Measurements from ENCODE around the gene ZSCAN5B. TPM values are rescaled to one million over a fixed set of nuclear protein-coding genes. Genes with fewer than 3 reads are reported as not detected.
"Not testable (repeated sequence)": the region's sequence is repeated elsewhere in the genome, so short reads cannot be mapped to it uniquely, and the experiment has no call there.

The ZSCAN5B gene
- polyA plus RNA-seq, 1 donor from 2014 or later: 0.24 TPM

DNA sequence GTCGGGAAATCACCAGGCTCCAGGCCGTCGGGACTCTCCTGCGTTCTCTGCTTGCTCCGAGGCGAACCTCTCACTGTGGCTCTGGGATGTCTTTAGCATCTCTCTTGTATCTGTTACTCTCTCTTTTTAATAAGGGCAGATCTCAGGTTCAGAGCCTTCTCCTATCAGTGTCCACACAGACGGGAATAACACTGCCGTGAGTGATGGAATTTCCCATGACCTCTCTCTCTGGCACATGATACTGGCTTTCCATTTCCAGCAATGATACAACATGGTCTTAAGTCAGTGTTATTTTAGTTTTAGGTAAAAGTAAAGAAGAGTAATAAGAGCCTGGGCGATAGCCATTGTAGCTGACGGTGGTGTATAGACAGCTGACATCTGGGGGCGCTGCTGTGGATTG, 47.2 kb downstream of the ZSCAN5B start:
- Histone ChIP-seq H3K36me3 (ENCODE audit: insufficient read depth, low read length) (no peaks in the 10 kb centered on the region), H4K20me1 (ENCODE audit: insufficient read depth) (no peaks in the 10 kb centered on the region)

DNA sequence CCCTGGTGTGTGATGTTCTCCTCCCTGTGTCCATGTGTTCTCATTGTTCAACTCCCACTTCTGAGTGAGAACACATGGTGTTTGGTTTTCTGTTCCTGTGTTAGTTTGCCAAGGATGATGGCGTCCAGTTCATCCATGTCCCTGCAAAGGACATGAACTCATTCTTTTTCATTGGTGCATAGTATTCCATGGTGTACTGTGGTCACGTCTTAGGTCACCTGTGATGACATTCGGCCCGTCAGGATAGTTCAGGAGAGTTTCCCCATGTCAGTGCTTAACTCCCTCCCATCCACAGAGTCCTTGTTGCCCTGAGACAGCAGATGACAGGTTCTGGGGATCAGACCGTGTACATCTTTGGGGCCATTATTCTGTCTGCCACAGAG, 47.9 kb downstream of the ZSCAN5B start:
- Histone ChIP-seq H4K20me1 (ENCODE audit: insufficient read depth) (no peaks in the 10 kb centered on the region), H3K27me3 (ENCODE audit: insufficient read depth, low read depth, low read length) (no peaks in the 10 kb centered on the region), H3K79me2 (replicated peaks; ENCODE audit: insufficient read depth, low read length) (no peaks in the 10 kb centered on the region), H3F3A (ENCODE audit: insufficient read depth, low read length, poor library complexity, severe bottlenecking) (no peaks in the 10 kb centered on the region), H3K27ac (ENCODE audit: low read length) (no peak overlapping the region), H3K4me3 (ENCODE audit: low read length) (no peak overlapping the region), H3K9me2 (ENCODE audit: insufficient read depth, low read length) (no peaks in the 10 kb centered on the region), H2AFZ (ENCODE audit: low read depth, low read length) (no peak overlapping the region), H3K36me3 (ENCODE audit: insufficient read depth, low read length) (no peaks in the 10 kb centered on the region), H3K4me2 (ENCODE audit: low read length) (no peak overlapping the region), H3K9ac (ENCODE audit: low read length) (no peak overlapping the region), H3K9me3 (ENCODE audit: low read length) (no peaks in the 10 kb centered on the region)
- no peak for TF ChIP-seq EZH2 (IDR thresholded peaks at IDR 0.05; ENCODE audit: borderline replicate concordance, insufficient read depth, low read length, poor library complexity, severe bottlenecking)
- TF ChIP-seq RAD21 (conservative IDR thresholded peaks at IDR 0.05): no peak
- TF ChIP-seq, protein P1, sequence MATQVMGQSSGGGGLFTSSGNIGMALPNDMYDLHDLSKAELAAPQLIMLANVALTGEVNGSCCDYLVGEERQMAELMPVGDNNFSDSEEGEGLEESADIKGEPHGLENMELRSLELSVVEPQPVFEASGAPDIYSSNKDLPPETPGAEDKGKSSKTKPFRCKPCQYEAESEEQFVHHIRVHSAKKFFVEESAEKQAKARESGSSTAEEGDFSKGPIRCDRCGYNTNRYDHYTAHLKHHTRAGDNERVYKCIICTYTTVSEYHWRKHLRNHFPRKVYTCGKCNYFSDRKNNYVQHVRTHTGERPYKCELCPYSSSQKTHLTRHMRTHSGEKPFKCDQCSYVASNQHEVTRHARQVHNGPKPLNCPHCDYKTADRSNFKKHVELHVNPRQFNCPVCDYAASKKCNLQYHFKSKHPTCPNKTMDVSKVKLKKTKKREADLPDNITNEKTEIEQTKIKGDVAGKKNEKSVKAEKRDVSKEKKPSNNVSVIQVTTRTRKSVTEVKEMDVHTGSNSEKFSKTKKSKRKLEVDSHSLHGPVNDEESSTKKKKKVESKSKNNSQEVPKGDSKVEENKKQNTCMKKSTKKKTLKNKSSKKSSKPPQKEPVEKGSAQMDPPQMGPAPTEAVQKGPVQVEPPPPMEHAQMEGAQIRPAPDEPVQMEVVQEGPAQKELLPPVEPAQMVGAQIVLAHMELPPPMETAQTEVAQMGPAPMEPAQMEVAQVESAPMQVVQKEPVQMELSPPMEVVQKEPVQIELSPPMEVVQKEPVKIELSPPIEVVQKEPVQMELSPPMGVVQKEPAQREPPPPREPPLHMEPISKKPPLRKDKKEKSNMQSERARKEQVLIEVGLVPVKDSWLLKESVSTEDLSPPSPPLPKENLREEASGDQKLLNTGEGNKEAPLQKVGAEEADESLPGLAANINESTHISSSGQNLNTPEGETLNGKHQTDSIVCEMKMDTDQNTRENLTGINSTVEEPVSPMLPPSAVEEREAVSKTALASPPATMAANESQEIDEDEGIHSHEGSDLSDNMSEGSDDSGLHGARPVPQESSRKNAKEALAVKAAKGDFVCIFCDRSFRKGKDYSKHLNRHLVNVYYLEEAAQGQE (IDR thresholded peaks at IDR 0.05; ENCODE audit: borderline replicate concordance): no peak

More for the DNA sequence above, 47.2 kb downstream of the ZSCAN5B start:
- Histone ChIP-seq H3F3A (ENCODE audit: insufficient read depth, low read length, poor library complexity, severe bottlenecking) (no peaks in the 10 kb centered on the region), H3K9me2 (ENCODE audit: insufficient read depth, low read length) (no peaks in the 10 kb centered on the region), H3K27ac (ENCODE audit: low read length) (no peak overlapping the region), H3K9me3 (ENCODE audit: low read length) (no peaks in the 10 kb centered on the region), H3K4me3 (ENCODE audit: low read length) (no peak overlapping the region), H3K79me2 (replicated peaks; ENCODE audit: insufficient read depth, low read length) (no peaks in the 10 kb centered on the region), H3K4me2 (ENCODE audit: low read length) (no peak overlapping the region), H2AFZ (ENCODE audit: low read depth, low read length) (no peak overlapping the region), H3K27me3 (ENCODE audit: insufficient read depth, low read depth, low read length) (no peaks in the 10 kb centered on the region), H3K9ac (ENCODE audit: low read length) (no peak overlapping the region)
- TF ChIP-seq EP300 (conservative IDR thresholded peaks at IDR 0.05; ENCODE audit: poor library complexity, severe bottlenecking) (no peak), POLR2AphosphoS5 (IDR thresholded peaks at IDR 0.05) (no peak), RAD21 (conservative IDR thresholded peaks at IDR 0.05) (no peak), TAF1 (IDR thresholded peaks at IDR 0.05; ENCODE audit: low read depth) (no peak), SMC3 (conservative IDR thresholded peaks at IDR 0.05; ENCODE audit: poor library complexity) (no peak), EZH2 (IDR thresholded peaks at IDR 0.05; ENCODE audit: borderline replicate concordance, insufficient read depth, low read length, poor library complexity, severe bottlenecking) (no peak), MXI1 (conservative IDR thresholded peaks at IDR 0.05; ENCODE audit: poor library complexity, severe bottlenecking) (no peak)
- TF ChIP-seq, protein P2, sequence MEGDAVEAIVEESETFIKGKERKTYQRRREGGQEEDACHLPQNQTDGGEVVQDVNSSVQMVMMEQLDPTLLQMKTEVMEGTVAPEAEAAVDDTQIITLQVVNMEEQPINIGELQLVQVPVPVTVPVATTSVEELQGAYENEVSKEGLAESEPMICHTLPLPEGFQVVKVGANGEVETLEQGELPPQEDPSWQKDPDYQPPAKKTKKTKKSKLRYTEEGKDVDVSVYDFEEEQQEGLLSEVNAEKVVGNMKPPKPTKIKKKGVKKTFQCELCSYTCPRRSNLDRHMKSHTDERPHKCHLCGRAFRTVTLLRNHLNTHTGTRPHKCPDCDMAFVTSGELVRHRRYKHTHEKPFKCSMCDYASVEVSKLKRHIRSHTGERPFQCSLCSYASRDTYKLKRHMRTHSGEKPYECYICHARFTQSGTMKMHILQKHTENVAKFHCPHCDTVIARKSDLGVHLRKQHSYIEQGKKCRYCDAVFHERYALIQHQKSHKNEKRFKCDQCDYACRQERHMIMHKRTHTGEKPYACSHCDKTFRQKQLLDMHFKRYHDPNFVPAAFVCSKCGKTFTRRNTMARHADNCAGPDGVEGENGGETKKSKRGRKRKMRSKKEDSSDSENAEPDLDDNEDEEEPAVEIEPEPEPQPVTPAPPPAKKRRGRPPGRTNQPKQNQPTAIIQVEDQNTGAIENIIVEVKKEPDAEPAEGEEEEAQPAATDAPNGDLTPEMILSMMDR (IDR thresholded peaks at IDR 0.05; ENCODE audit: poor library complexity, severe bottlenecking): no peak
- TF ChIP-seq, protein P1 (IDR thresholded peaks at IDR 0.05; ENCODE audit: borderline replicate concordance): no peak

DNA sequence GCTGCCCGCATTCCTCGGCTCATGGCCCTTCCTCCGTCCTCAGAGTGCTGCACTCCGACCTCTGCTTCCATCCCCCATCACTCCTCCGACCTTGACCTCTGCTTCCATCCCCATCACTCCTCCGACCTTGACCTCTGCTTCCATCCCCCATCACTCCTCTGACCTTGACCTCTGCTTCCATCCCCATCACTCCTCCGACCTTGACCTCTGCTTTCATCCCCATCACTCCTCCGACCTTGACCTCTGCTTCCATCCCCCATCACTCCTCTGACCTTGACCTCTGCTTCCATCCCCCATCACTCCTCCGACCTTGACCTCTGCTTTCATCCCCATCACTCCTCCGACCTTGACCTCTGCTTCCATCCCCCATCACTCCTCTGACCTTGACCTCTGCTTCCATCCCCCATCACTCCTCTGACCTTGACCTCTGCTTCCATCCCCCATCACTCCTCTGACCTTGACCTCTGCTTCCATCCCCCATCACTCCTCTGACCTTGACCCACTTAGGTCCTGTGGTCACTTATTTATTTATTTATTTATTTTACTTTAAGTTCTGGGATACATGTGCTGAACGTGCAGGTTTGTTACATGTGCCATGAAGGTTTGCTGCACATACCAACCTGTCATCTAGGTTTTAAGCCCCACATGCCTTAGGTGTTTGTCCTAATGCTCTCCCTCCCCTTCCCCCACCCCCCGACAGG, 48.5 kb downstream of the ZSCAN5B start:
- not testable (repeated sequence) for H4K20me1 ChIP-seq (ENCODE audit: insufficient read depth); H3K36me3 ChIP-seq (ENCODE audit: insufficient read depth, low read length); H3K79me2 ChIP-seq (replicated peaks; ENCODE audit: insufficient read depth, low read length); H3K9me3 ChIP-seq (ENCODE audit: low read length); H3K4me3 ChIP-seq (ENCODE audit: low read length); H3K9me2 ChIP-seq (ENCODE audit: insufficient read depth, low read length); H2AFZ ChIP-seq (ENCODE audit: low read depth, low read length); H3F3A ChIP-seq (ENCODE audit: insufficient read depth, low read length, poor library complexity, severe bottlenecking); H3K4me2 ChIP-seq (ENCODE audit: low read length); H3K27ac ChIP-seq (ENCODE audit: low read length); H3K27me3 ChIP-seq (ENCODE audit: insufficient read depth, low read depth, low read length); H3K9ac ChIP-seq (ENCODE audit: low read length)
